A549 (cell line): ENCODE measurements around the gene MAT2A. TPM values are rescaled to one million over a fixed set of nuclear protein-coding genes. Genes with fewer than 3 reads are reported as not detected.
"Not testable (repeated sequence)": the region's sequence is repeated elsewhere in the genome, so short reads cannot be mapped to it uniquely, and the experiment has no call there.

Source experiments
- ATAC-seq, 2 experiments: fragments of 200-7000 bp in 1 of 2; fragments of >200 bp in 1 of 2; cut with Nextera tagmentation in 1 of 2; cut with Tn5 transposase in 1 of 2; 3 replicates each; pipeline versions ENCODE4 v1.8.0 to v1.9.1; 2018 to 2020; ENCODE audit warnings: mild to moderate bottlenecking in 1 of 2, moderate library complexity in 1 of 2
- CTCF ChIA-PET: fragments of 300-600 bp; sonication (Branson Sonifier 250); formaldehyde crosslinking; extraction: SDS; loops from one replicate; lab custom pipeline; 2021; ENCODE audit warnings: antibody characterized with exemption, inconsistent platforms; lab: Yijun Ruan, JAX
- POLR2A ChIA-PET: fragments of 350-600 bp; formaldehyde crosslinking; extraction: SDS; loops from one replicate; lab custom pipeline; 2021; ENCODE audit warnings: antibody characterized with exemption, inconsistent platforms; lab: Yijun Ruan, JAX
- DNase-seq, 2 experiments: peaks; one replicate each; pipeline versions ENCODE4 v3.0.0 to v3.0.0-alpha.2; 2011 to 2016; ENCODE audit warnings: low read depth in 1 of 2, low spot score in 1 of 2
- FAIRE-seq: peaks from 2 replicates; lab custom pipeline; 2011; peaks lifted over from hg19 to GRCh38; lab: Jason Lieb, UNC
- H3K27ac ChIP-seq, 2 experiments: fragments of >200 bp; sonication (Bioruptor Twin); formaldehyde crosslinking; 3 replicates each; pipeline ENCODE4 v1.5.1; 2016 to 2017
- H3K4me1 ChIP-seq: fragments of >200 bp; sonication (Bioruptor Twin); formaldehyde crosslinking; 3 replicates; pipeline ENCODE4 v1.6.1; 2016
- H3K4me2 ChIP-seq: fragments of >200 bp; sonication (Bioruptor Twin); formaldehyde crosslinking; 3 replicates; pipeline ENCODE4 v1.6.1; 2016
- H3K4me3 ChIP-seq: fragments of >200 bp; sonication (Bioruptor Twin); formaldehyde crosslinking; 3 replicates; pipeline ENCODE4 v1.5.1; 2016
- H3K9me3 ChIP-seq: fragments of >200 bp; sonication (Bioruptor Twin); formaldehyde crosslinking; 3 replicates; pipeline ENCODE4 v1.6.1; 2016
- CBX2 ChIP-seq: fragments of 200-600 bp; sonication (generic); IDR thresholded peaks from 2 replicates; pipeline ENCODE4 v1.6.1; 2016; ENCODE audit warnings: low read depth, mild to moderate bottlenecking, borderline replicate concordance
- CBX8 ChIP-seq: fragments of 200-600 bp; sonication (generic); IDR thresholded peaks from 2 replicates; pipeline ENCODE4 v1.6.1; 2016
- CEBPB ChIP-seq, 2 experiments: fragments of >200 bp in 1 of 2; sonication (Bioruptor Twin) in 1 of 2; formaldehyde crosslinking in 1 of 2; IDR thresholded peaks; 2 replicates each; pipeline ENCODE4 v1.6.1; 2012 to 2016
- EHF ChIP-seq: fragments of 250-450 bp; sonication (Bioruptor Pico); IDR thresholded peaks from 2 replicates; pipeline ENCODE4 v1.5.0; 2020; ENCODE audit warnings: mild to moderate bottlenecking
- FOSB ChIP-seq: fragments of 250-450 bp; sonication (Bioruptor Pico); IDR thresholded peaks from 2 replicates; pipeline ENCODE4 v1.5.0; 2020; ENCODE audit warnings: mild to moderate bottlenecking, moderate library complexity
- FOXS1 ChIP-seq: fragments of 250-450 bp; sonication (Bioruptor Pico); IDR thresholded peaks from 2 replicates; pipeline ENCODE4 v1.5.0; 2020; ENCODE audit warnings: mild to moderate bottlenecking, moderate library complexity
- GATA3 ChIP-seq: IDR thresholded peaks from 2 replicates; pipeline ENCODE4 v1.6.1; 2012; ENCODE audit warnings: borderline replicate concordance
- HES2 ChIP-seq: fragments of >200 bp; sonication (Bioruptor Twin); formaldehyde crosslinking; IDR thresholded peaks from 2 replicates; pipeline ENCODE4 v1.6.1; 2016
- HEYL ChIP-seq: fragments of 250-450 bp; sonication (Bioruptor Pico); IDR thresholded peaks from 2 replicates; pipeline ENCODE4 v1.8.0; 2021; ENCODE audit warnings: mild to moderate bottlenecking, moderate library complexity
- HOXB13 ChIP-seq: fragments of 250-450 bp; sonication (Bioruptor Pico); IDR thresholded peaks from 2 replicates; pipeline ENCODE4 v1.5.0; 2020; ENCODE audit warnings: low read depth, mild to moderate bottlenecking, moderate library complexity
- JUN ChIP-seq, 2 experiments: fragments of >200 bp; sonication (Bioruptor Twin); formaldehyde crosslinking; IDR thresholded peaks; 2 replicates in 1 of 2; 3 replicates in 1 of 2; pipeline ENCODE4 v1.6.1; 2016 to 2017
- KDM5A ChIP-seq: fragments of 200-600 bp; sonication (generic); IDR thresholded peaks from 2 replicates; pipeline ENCODE4 v1.6.1; 2016; ENCODE audit warnings: antibody characterized with exemption, mild to moderate bottlenecking
- MAFK ChIP-seq: fragments of 450-650 bp; IDR thresholded peaks from 2 replicates; pipeline ENCODE4 v1.6.1; 2014; ENCODE audit not compliant: partially characterized antibody
- NPAS2 ChIP-seq: fragments of 250-450 bp; sonication (Bioruptor Pico); IDR thresholded peaks from 2 replicates; pipeline ENCODE4 v1.8.0; 2022; ENCODE audit warnings: mild to moderate bottlenecking, moderate library complexity, borderline replicate concordance
- PHF8 ChIP-seq: fragments of 200-600 bp; sonication (generic); IDR thresholded peaks from 2 replicates; pipeline ENCODE4 v1.6.1; 2016; ENCODE audit warnings: low read depth, mild to moderate bottlenecking, antibody characterized with exemption, moderate library complexity, borderline replicate concordance
- POLR2A ChIP-seq: IDR thresholded peaks from 2 replicates; pipeline ENCODE4 v1.6.1; 2012; ENCODE audit warnings: mild to moderate bottlenecking, low read length
- POLR2AphosphoS2 ChIP-seq: conservative IDR thresholded peaks from 2 replicates; pipeline ENCODE4 v1.6.1; 2012; ENCODE audit warnings: low read length, improper control_type of control experiment, inconsistent platforms
- RCOR1 ChIP-seq: fragments of 150-350 bp; IDR thresholded peaks from 2 replicates; pipeline ENCODE4 v1.6.1; 2014; ENCODE audit warnings: antibody characterized with exemption, low read length, low read depth
- RFX5 ChIP-seq: fragments of 450-650 bp; IDR thresholded peaks from 2 replicates; pipeline ENCODE4 v1.7.1; 2014; ENCODE audit warnings: antibody characterized with exemption, mild to moderate bottlenecking, moderate library complexity
- SMC3 ChIP-seq: fragments of >200 bp; sonication (Bioruptor Twin); formaldehyde crosslinking; IDR thresholded peaks from 3 replicates; pipeline ENCODE4 v1.6.1; 2018; ENCODE audit warnings: inconsistent platforms
- SREBF2 ChIP-seq: fragments of 450-650 bp; IDR thresholded peaks from 2 replicates; pipeline ENCODE4 v1.6.1; 2014; ENCODE audit warnings: mild to moderate bottlenecking, moderate library complexity
- ZC3H11A ChIP-seq: fragments of 450-650 bp; IDR thresholded peaks from 2 replicates; pipeline ENCODE4 v1.6.1; 2014; ENCODE audit warnings: antibody characterized with exemption, mild to moderate bottlenecking
- ZNF302 ChIP-seq: fragments of 250-450 bp; sonication (Bioruptor Pico); IDR thresholded peaks from 2 replicates; pipeline ENCODE4 v1.9.0; 2021; ENCODE audit warnings: inconsistent platforms, mild to moderate bottlenecking, moderate library complexity
- WGBS: methylation state at CpG from one replicate; pipeline ENCODE4 v1.1.6; 2017; ENCODE audit errors: missing lambda C conversion rate; 5-methylcytosine and 5-hydroxymethylcytosine counted together
- polyA plus RNA-seq, 4 experiments: library from polyadenylated mRNA; depleted of rRNA in 3 of 4; stranded (reverse); fragments of >200 nt; fragmentation: RNase III in 1 of 4; extraction: RNeasy Plus Mini Kit Qiagen cat#74134 plus additional on column Dnase treatment in 1 of 4; gene quantifications; 2 replicates in 3 of 4; 3 replicates in 1 of 4; pipeline ENCODE4 v1.2.3, GENCODE V29; 2011 to 2017
- TF ChIP-seq, protein P1 (sequence below): IDR thresholded peaks from 2 replicates; pipeline ENCODE4 v1.6.1; 2012
- TF ChIP-seq, protein P2 (sequence below): IDR thresholded peaks from 2 replicates; pipeline ENCODE4 v1.6.1; 2012
- TF ChIP-seq, protein P3 (sequence below): fragments of 150-350 bp; IDR thresholded peaks from 2 replicates; pipeline ENCODE4 v1.6.1; 2014; ENCODE audit warnings: low read depth, mild to moderate bottlenecking, low read length

MAT2A gene
- polyA plus RNA-seq, 2 of the 4 experiments (the other 2 are of a cell fraction): 370 to 1,024 TPM

GRCh38 chr2:85558160-85558559 is 19.2 kb downstream of the MAT2A start:
- Histone ChIP-seq H3K4me3 (no peak overlapping the region), H3K4me2 (no peak overlapping the region), H3K27ac (no peak overlapping the region), H3K9me3 (no peaks in the 10 kb centered on the region), H3K4me1 (peaks cover 13% of the 10 kb centered on the region)
- ATAC-seq: no peak
- CTCF ChIA-PET: interaction anchor here (1.0 to 35.5 kb wide), 5 partner anchors 8 to 260 kb away, joined by 3 to 1185 read pairs (median 5); partner anchors contain the start of genes CAPG and SH2D6
- POLR2A ChIA-PET: no interaction called here
- no peak for DNase-seq
- no peak for TF ChIP-seq MAFK
- no peak for FAIRE-seq
- WGBS: 93% methylated on average over 1 of the region's 1 CpG

- H3K27ac ChIP-seq: peak overlapping the region; percentile 90
- POLR2A ChIA-PET: interaction anchor here (0.9 to 2.0 kb wide), 4 partner anchors 10 to 123 kb away, joined by 3 to 10 read pairs (median 4); partner anchors contain the start of genes MAT2A and RNF181
- ATAC-seq, FAIRE-seq, H3K9me3 ChIP-seq, DNase-seq: not testable (repeated sequence)
- H3K4me3 ChIP-seq: peak overlapping the region; percentile 91
- 74% methylated on average over 12 of the region's 12 CpGs for WGBS
- peaks cover 13% of the 10 kb centered on the region for H3K4me1 ChIP-seq
- CTCF ChIA-PET: interaction anchor here (0.7 to 35.5 kb wide), 5 partner anchors 10 to 169 kb away, joined by 3 to 1185 read pairs (median 7); partner anchors contain the start of genes CAPG, SH2D6 and TMEM150A
- H3K4me2 ChIP-seq: peak overlapping the region; percentile 97
Measured at GRCh38 chr2:85560403-85560726, 21.4 kb downstream of the MAT2A start.

DNA sequence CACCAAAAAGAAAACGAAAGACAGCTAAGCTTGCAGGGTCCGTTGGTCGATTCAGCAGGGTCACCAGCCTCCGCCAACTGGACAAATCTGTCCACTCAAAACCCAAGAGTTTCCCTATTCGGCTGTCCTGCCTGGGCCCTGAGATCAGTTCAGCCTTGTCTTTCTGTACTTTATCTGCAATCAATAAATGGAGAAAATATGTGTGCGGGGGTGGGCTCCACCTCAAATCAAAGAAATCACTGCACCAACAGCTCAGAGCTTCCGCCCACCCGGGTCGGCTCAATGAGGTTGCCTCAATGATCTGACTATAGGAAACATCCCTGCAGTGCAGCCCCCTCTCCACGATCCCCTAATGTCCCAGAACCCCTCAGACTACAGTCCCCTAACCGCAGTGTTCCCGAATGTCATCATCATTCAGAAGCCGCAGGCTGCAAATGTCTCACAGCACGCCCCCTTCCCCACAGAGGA is 21.9 kb downstream of the MAT2A start:
- TF ChIP-seq CBX8: no peak
- TF ChIP-seq KDM5A: peak; percentile 71; the same call in 1 of the 2 replicates
- ChIA-PET POLR2A (interaction anchor here (0.6 to 2.0 kb wide), 13 partner anchors 9 to 602 kb away, joined by 3 to 21 read pairs (median 3); partner anchors contain the start of genes MAT2A, RNF181, SH2D6 and TMEM150A), CTCF (interaction anchor here (0.7 to 35.5 kb wide), 5 partner anchors 10 to 169 kb away, joined by 3 to 1185 read pairs (median 7); partner anchors contain the start of genes CAPG, SH2D6 and TMEM150A)
- WGBS: 4% methylated on average over 14 of the region's 14 CpGs
- Histone ChIP-seq H3K27ac (peak overlapping the region; percentile 90), H3K4me2 (peak overlapping the region; percentile 97), H3K9me3 (no peaks in the 10 kb centered on the region), H3K4me1 (peaks cover 13% of the 10 kb centered on the region), H3K4me3 (peak overlapping the region; percentile 91)
- peak; percentile 33 to 50 for ATAC-seq
- no peak for FAIRE-seq
- no peak for DNase-seq

GRCh38 chr2:85561280-85562212 is 22.6 kb downstream of the MAT2A start, which contains the start of gene GGCX:
GGCX (minus strand) TSS chr2:85561493; CDS start chr2:85561428, 65 bp downstream.
- Histone ChIP-seq H3K4me2 (peak within 1 kb of the TSS; percentile 97), H3K4me3 (peak within 1 kb of the TSS; percentile 91), H3K27ac (peak within 1 kb of the TSS; percentile 90), H3K9me3 (no peaks in the 10 kb centered on the region), H3K4me1 (peaks cover 13% of the 10 kb centered on the region)
- peak; percentile 96 to 98 for ATAC-seq
- DNase-seq: peak; percentile 89 to 97
- 5% methylated on average over 44 of the region's 64 CpGs for WGBS
- no peak for FAIRE-seq
- CTCF ChIA-PET: interaction anchor here (0.5 to 35.5 kb wide), 15 partner anchors 11 to 555 kb away, joined by 3 to 1185 read pairs (median 3); partner anchors contain the start of genes CAPG, SH2D6, TMEM150A and VAMP5
- POLR2A ChIA-PET: interaction anchor here (0.6 to 2.0 kb wide), 17 partner anchors 8 to 603 kb away, joined by 3 to 21 read pairs (median 3); partner anchors contain the start of genes MAT2A, RNF181, SH2D6 and TMEM150A
- TF ChIP-seq, protein P1, sequence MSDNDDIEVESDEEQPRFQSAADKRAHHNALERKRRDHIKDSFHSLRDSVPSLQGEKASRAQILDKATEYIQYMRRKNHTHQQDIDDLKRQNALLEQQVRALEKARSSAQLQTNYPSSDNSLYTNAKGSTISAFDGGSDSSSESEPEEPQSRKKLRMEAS: peak; percentile 64
- TF ChIP-seq SMC3: peak; percentile 39; the same call in 2 of the 3 replicates
- TF ChIP-seq CBX2: no peak
- TF ChIP-seq PHF8: peak; percentile 78; the same call in 1 of the 2 replicates
- no peak for TF ChIP-seq EHF
- no peak for TF ChIP-seq POLR2AphosphoS2
- TF ChIP-seq, protein P2, sequence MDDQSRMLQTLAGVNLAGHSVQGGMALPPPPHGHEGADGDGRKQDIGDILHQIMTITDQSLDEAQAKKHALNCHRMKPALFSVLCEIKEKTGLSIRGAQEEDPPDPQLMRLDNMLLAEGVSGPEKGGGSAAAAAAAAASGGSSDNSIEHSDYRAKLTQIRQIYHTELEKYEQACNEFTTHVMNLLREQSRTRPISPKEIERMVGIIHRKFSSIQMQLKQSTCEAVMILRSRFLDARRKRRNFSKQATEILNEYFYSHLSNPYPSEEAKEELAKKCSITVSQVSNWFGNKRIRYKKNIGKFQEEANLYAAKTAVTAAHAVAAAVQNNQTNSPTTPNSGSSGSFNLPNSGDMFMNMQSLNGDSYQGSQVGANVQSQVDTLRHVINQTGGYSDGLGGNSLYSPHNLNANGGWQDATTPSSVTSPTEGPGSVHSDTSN: peak; percentile 35; the same call in 1 of the 2 replicates
- TF ChIP-seq SREBF2: no peak
- no peak for TF ChIP-seq HEYL (CRISPR knock-in tag)
- no peak for TF ChIP-seq NPAS2 (CRISPR knock-in tag)
- peak; percentile 86 to 98; a peak in 4 of 5 replicates for TF ChIP-seq JUN (IDR thresholded peaks at IDR 0.05)
- peak; percentile 48 for TF ChIP-seq GATA3
- TF ChIP-seq HOXB13: no peak
- TF ChIP-seq, protein P3, sequence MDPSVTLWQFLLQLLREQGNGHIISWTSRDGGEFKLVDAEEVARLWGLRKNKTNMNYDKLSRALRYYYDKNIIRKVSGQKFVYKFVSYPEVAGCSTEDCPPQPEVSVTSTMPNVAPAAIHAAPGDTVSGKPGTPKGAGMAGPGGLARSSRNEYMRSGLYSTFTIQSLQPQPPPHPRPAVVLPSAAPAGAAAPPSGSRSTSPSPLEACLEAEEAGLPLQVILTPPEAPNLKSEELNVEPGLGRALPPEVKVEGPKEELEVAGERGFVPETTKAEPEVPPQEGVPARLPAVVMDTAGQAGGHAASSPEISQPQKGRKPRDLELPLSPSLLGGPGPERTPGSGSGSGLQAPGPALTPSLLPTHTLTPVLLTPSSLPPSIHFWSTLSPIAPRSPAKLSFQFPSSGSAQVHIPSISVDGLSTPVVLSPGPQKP: no peak
- no peak for TF ChIP-seq HES2
- TF ChIP-seq POLR2A: peak; percentile 88
- no peak for TF ChIP-seq FOXS1 (CRISPR knock-in tag)
- 0 out of 2 replicates have a peak, but pooled peaks have one; percentile 29 for TF ChIP-seq RFX5
- no peak for TF ChIP-seq FOSB (CRISPR knock-in tag)
- TF ChIP-seq CEBPB (IDR thresholded peaks at IDR 0.05): no peak
- TF ChIP-seq RCOR1: no peak
- TF ChIP-seq ZC3H11A: no peak
- no peak for TF ChIP-seq ZNF302
